ENCODE data around the gene IFIT5.

- TF ChIP-seq LEF1 (IDR thresholded peaks at IDR 0.05; ENCODE audit: borderline replicate concordance) (no peak), TARDBP (IDR thresholded peaks at IDR 0.05) (no peak), SUZ12 (IDR thresholded peaks at IDR 0.05) (no peak), FOXK2 (IDR thresholded peaks at IDR 0.05) (no peak), SP1 (IDR thresholded peaks at IDR 0.05) (no peak), BHLHE40 (IDR thresholded peaks at IDR 0.05; ENCODE audit: borderline replicate concordance) (no peak), CTBP1 (IDR thresholded peaks at IDR 0.05; ENCODE audit: borderline replicate concordance) (no peak), NFRKB (IDR thresholded peaks at IDR 0.05) (no peak), ELF4 (IDR thresholded peaks at IDR 0.05) (no peak), ZNF384 (IDR thresholded peaks at IDR 0.05) (no peak), PKNOX1 (IDR thresholded peaks at IDR 0.05) (no peak), FOXM1 (IDR thresholded peaks at IDR 0.05; ENCODE audit: borderline replicate concordance) (no peak)
Measured at GRCh38 chr10:89468191-89468965, 54.0 kb downstream of the IFIT5 start.

Measured in HEK293T (cell line).